ENCODE data around the gene ABCC9.

ABCC9 gene

DNA sequence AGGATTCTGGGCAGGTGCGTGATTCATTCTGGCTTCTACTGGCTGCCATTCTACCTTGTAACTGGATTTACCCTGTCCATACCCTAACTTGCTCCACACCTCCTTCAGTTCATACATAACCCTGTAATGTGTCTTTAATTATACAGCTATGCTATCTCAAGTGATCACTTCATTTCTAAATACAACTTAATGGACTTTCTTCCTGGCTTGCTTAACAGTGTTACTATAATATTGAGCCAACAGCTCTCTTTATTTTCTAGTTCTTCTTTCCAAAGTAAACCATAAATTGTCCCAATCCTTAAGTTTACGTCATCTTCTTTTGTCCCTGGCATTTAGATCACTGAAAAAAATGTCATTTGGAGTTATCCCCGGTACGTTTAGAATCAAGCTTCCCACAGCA, 90.8 kb downstream of the ABCC9 start:
- TF ChIP-seq, protein P1, sequence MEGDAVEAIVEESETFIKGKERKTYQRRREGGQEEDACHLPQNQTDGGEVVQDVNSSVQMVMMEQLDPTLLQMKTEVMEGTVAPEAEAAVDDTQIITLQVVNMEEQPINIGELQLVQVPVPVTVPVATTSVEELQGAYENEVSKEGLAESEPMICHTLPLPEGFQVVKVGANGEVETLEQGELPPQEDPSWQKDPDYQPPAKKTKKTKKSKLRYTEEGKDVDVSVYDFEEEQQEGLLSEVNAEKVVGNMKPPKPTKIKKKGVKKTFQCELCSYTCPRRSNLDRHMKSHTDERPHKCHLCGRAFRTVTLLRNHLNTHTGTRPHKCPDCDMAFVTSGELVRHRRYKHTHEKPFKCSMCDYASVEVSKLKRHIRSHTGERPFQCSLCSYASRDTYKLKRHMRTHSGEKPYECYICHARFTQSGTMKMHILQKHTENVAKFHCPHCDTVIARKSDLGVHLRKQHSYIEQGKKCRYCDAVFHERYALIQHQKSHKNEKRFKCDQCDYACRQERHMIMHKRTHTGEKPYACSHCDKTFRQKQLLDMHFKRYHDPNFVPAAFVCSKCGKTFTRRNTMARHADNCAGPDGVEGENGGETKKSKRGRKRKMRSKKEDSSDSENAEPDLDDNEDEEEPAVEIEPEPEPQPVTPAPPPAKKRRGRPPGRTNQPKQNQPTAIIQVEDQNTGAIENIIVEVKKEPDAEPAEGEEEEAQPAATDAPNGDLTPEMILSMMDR (conservative IDR thresholded peaks at IDR 0.05; ENCODE audit: control insufficient read depth, insufficient read depth, low read depth, low read length) = no peak
- DNase-seq (ENCODE audit: low read depth) = no peak
- H3K4me3 ChIP-seq (ENCODE audit: control insufficient read depth, low read depth, low read length) = no peak overlapping the region

DNA sequence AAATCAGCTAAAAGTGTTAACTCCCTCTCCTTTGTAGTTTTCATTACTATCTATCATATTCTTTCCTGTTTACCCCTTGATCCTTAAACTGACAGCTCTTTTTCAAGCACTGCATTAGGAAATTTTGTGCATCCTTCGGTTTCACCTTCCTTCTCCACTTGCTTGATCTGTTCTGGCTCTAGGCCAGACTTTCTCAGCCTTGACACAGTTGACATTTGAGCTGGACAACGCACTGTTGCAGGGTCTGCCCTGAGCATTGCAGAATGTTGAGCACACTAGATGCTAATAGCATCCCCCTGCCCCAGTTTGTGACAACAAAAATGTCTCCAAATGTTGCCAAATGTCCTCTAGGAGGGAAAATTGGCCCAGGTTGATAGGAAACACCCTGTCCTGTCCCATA, 91.3 kb downstream of the ABCC9 start:
- TF ChIP-seq, protein P1 (conservative IDR thresholded peaks at IDR 0.05; ENCODE audit: control insufficient read depth, insufficient read depth, low read depth, low read length) = no peak
- no peak for DNase-seq (ENCODE audit: low read depth)

DNA sequence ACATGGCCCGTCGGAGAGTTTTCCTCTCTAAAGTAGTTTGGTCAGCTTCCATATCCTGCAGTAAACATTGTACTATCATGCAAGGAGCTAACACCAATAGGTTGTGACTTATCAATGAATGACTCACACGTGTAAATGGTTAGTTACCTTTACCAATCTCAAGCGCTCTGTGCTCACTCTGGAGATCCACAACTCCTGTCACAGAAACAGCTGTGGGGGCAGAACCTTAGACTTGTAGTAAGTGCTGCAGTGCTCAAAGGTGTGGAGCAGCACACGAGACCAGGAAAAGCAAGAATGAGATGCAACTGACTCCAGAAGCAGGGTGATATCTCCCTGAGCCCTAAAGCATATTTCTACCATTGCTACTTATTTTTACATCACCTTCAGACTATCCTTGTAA, 93.0 kb downstream of the ABCC9 start:
- no peak overlapping the region for H3K4me3 ChIP-seq (ENCODE audit: control insufficient read depth, low read depth, low read length)
- TF ChIP-seq, protein P1 (conservative IDR thresholded peaks at IDR 0.05; ENCODE audit: control insufficient read depth, insufficient read depth, low read depth, low read length) = no peak
- no peak for DNase-seq (ENCODE audit: low read depth)

More for the DNA sequence above, 91.3 kb downstream of the ABCC9 start:
- H3K4me3 ChIP-seq (ENCODE audit: control insufficient read depth, low read depth, low read length) = no peak overlapping the region

DNA sequence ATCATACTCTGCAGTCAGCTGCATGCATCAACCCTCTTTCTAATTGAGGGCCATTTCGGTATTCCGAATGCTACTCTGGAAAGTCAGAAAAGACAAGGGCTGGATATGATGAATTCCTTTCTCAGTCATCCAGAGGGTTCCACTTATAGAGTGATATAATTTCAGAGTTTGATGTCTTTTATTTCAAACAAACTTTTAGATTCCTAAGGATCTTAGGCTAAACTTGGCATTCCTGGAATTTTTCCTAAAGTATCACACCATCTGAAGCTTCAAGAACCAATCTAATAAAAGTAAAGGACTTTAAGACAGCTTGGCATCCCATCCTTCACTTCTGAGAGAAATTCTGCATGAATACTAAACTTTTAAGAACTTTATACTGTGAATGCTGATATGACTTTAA, 97.4 kb downstream of the ABCC9 start:
- no peak overlapping the region for H3K4me3 ChIP-seq (ENCODE audit: control insufficient read depth, low read depth, low read length)
- no peak for DNase-seq (ENCODE audit: low read depth)
- TF ChIP-seq, protein P1 (conservative IDR thresholded peaks at IDR 0.05; ENCODE audit: control insufficient read depth, insufficient read depth, low read depth, low read length) = no peak

DNA sequence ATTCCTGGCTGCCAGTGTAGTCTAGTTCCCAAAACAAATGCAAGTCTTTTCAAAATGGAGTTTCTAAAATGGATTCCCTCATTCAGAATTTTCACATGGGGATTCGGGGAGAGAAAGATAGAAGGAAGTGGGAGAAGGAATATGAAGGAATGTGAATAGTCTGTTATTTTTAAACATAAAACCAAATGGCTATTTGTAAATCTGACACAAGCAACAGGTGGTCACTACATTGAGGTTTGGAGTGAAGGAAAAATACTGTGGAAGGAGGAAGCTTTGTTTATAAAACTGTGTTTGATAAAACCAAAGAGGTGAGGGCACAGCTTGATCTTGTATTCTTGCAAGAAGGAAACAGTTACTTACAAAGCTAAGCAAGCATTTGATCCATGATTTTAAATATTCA, 101.5 kb downstream of the ABCC9 start:
- DNase-seq (ENCODE audit: low read depth) = no peak
- H3K4me3 ChIP-seq (ENCODE audit: control insufficient read depth, low read depth, low read length) = no peak overlapping the region
- TF ChIP-seq, protein P1 (conservative IDR thresholded peaks at IDR 0.05; ENCODE audit: control insufficient read depth, insufficient read depth, low read depth, low read length) = no peak

DNA sequence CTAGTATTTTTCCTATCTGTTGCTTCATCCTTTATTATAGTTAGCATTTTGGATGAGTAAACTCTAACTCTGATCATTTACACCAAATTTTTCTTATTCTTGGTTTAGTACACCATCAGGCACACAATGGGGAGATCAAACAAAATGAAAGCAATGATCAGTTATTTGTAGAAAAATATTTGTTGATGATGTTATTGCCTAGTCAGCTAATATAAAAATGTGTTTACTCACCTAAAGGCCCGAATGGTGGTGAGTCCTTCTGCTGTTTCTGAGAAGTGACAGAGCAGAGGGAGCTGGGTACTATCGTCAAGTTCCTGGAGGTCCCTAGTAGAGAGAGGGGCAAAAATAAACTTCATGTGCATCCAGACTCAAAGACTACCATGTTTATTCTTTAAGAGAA, 103.4 kb downstream of the ABCC9 start:
- DNase-seq (ENCODE audit: low read depth) = no peak
- H3K4me3 ChIP-seq (ENCODE audit: control insufficient read depth, low read depth, low read length) = no peak overlapping the region
- TF ChIP-seq, protein P1 (conservative IDR thresholded peaks at IDR 0.05; ENCODE audit: control insufficient read depth, insufficient read depth, low read depth, low read length) = no peak

DNA sequence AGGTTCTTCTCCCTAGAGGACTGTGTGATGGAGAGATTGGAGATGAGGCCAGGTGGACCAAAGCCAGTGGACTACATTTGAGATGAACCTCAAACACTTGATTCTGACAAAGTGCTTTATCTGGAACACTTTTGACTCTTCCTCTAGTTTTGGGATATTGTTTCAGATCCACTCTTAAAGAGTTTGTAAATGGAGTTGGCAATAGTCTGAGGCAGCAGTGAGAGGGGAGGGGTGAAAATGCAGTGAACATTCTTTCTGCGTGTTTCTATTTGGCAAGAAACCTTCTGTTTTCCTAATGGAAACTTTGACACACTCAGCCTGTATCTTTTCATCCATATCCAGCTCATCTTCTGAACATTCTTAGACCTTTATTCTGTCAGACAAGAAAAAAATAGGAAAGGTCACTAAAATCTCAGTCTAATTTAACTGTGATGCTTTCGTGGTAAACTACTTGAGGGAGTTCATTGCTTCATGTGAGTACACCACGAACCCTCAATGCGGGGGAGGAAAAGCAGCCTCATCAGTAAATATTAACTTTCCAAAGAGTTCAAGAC, 109.4 kb downstream of the ABCC9 start:
- H3K4me3 ChIP-seq (ENCODE audit: control insufficient read depth, low read depth, low read length) = no peak overlapping the region
- DNase-seq (ENCODE audit: low read depth) = peak; percentile 95
- TF ChIP-seq, protein P1 (conservative IDR thresholded peaks at IDR 0.05; ENCODE audit: control insufficient read depth, insufficient read depth, low read depth, low read length) = no peak

Data from fibroblast of mammary gland (primary cell).